Activated CD8-positive, alpha-beta memory T cell treated with anti-CD3 and anti-CD28 coated beads for 4 hours (primary cell): ENCODE data around the gene ABLIM1.

Experiments used
- DNase-seq, 2 donors: peaks; one replicate each; pipeline ENCODE4 v3.0.0-alpha.2; 2020; ENCODE audit warnings: low read depth in 2 of 2

Gene ABLIM1

GRCh38 chr10:114408968-114409444 is 249.1 kb downstream of the ABLIM1 start:
- no peak for DNase-seq

- no peak for DNase-seq
Observed at GRCh38 chr10:114408112-114408967, 249.7 kb downstream of the ABLIM1 start.

DNA sequence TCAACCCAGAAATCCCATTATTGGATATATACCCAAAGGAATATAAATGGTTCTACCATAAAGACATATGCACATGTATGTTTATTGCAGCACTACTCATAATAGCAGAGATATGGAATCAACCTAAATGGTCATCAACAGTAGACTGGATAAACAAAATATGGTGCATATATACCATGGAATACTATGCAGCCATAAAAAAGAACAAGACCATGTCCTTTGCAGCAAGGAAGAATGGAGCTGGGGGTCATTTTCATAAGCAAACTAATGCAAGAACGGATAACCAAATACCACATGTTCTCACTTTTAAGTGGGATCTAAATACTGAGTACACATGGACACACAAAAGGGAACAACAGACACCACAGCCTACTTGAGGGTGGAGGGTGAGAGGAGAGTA is 251.6 kb downstream of the ABLIM1 start:
- DNase-seq = no peak

GRCh38 chr10:114405011-114405350 is 253.1 kb downstream of the ABLIM1 start:
- no peak for DNase-seq

GRCh38 chr10:114404171-114405010 is 253.7 kb downstream of the ABLIM1 start, which contains the start of gene AFAP1L2:
TSS of gene AFAP1L2 (minus strand) at chr10:114404502. CDS start at chr10:114404455, 47 bp downstream.
- DNase-seq = no peak

DNA sequence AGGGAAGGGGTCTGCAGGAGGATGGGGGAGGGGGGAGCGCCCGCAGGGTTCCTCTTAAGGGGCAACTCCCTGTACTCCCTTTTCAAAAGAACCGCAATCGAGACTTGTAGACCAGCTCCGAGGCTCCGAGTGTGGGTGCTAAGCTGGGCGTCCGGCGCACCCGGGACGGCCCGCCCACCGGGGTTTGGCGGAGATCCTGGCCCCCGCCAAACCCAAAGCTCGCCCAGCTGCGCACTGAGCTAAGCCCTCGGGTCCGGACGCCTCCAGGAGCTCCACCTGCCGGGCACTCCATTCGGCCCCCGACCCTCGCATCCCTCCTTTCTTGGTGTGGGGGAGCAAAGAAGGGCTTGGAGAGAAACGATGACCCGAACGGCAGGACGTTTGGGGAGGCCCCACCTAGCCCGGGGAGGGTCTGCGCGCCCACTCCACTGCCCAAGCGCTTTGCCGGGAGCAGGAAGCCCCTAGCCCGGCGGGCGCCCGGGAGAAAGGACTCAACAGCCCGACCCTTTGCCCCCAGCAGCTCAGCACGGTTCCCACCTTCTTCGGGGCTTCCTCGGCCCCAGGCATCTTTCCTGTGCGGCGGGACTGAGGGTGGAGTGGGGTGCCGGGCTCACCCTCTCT is 254.4 kb downstream of the ABLIM1 start:
- no peak for DNase-seq

DNA sequence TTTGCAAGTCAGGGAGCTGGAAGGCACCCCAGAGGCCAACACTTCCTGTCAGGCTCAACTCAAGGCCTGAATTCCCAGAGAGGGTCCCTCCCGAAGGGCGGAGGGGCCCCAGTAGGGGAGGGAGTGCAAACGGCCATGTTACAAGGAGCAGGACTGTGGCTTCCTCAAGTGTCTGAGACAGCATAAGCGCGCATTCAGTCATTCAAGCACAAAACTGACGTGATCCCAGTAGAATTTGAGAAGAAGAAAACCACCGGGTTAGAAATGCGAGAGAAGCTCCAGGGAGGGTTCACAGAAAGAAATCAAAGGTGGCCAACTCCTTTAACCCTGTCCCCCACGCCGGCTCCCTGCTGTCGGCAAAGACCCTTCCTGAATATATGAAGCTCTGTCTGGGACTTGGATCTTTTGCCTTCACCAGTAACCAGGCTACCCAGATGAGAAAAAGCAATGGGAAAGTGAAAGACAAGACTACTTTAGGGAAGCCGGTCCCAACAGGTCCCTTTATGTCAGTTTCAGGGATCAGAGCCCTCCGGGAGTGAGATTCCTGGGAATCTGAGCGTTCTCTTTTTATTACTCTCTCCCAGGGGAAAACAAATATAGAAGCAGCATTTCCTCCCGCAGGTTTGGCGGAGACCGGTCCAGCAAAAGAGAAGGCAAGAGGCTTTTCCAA is 255.1 kb downstream of the ABLIM1 start:
- DNase-seq = no peak

- DNase-seq = no peak
Observed at GRCh38 chr10:114402233-114402632, 255.8 kb downstream of the ABLIM1 start.

DNA sequence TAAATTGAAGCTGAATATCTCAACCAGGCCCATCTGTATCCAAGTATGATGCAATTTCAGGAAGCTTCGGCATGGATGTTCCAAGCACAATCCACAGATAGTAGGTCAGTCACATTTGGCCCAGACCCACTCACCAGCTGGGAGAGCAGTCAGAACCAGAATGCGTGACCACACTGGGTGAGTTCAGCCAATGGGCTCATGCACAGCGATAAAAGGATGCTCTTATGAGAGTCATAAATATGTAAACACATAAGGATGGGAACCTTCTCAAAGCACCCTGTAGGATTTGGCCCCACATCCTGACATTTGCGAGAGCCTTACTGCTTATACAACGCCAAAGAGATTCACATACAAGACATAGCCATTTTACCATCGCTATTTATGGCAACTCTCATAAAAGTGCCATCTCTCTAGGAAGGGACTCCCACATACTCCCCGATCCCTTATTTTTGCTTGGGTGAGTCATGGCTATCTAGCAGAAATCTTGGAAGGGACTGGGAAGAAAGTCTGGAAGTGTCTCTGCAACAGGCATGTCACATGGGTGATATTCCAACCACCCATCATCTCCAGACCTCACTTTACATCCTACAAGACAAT is 256.8 kb downstream of the ABLIM1 start:
- no peak for DNase-seq

GRCh38 chr10:114400091-114400490 is 258.0 kb downstream of the ABLIM1 start:
- no peak for DNase-seq

GRCh38 chr10:114399576-114399975 is 258.5 kb downstream of the ABLIM1 start:
- DNase-seq = no peak

GRCh38 chr10:114398587-114399331 is 259.3 kb downstream of the ABLIM1 start:
- DNase-seq = no peak

- DNase-seq = no peak
Observed at GRCh38 chr10:114397651-114398145, 260.4 kb downstream of the ABLIM1 start.

DNA sequence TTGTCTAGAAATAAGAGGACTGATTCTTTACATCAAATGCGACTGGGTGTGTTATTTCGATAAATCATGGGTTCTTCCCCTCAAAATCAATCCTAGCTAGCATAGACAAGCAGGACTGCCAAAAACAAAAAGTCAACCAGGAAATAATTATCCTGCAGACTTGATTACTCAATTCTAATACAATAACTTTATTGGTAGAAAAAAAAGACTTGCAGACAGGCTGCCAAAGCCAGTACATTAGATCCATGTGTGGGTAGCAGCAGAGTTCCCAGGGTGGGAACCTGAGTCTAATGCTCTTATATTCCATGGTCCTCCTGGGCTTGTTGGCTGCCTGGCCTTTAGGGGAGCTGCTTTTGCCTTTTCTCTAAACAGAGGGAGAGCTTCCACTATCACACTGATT is 261.6 kb downstream of the ABLIM1 start:
- no peak for DNase-seq

- DNase-seq = no peak
Observed at GRCh38 chr10:114395366-114396022, 262.6 kb downstream of the ABLIM1 start.

- DNase-seq = no peak
Observed at GRCh38 chr10:114394531-114394930, 263.5 kb downstream of the ABLIM1 start.

DNA sequence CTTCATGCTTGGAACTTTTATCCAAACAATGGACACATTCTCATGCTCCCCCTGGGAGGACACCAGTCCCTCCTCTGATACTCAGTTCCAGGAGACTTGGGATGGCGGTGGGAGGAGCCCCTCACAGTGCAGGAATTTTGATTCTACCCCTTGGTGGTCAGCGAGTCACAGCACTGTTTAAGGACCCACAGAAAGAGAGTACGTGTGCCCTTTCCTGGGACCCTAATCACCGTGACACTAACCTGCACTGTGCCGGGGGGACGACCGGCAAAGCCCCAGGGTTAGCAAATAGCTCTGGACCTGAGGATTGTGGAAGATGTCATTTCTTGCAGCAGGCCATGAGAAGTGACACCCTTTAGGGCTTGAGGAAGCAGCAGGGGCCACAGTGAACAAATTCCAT is 264.2 kb downstream of the ABLIM1 start:
- DNase-seq = no peak

GRCh38 chr10:114393482-114393881 is 264.6 kb downstream of the ABLIM1 start:
- no peak for DNase-seq

GRCh38 chr10:114392112-114392835 is 265.8 kb downstream of the ABLIM1 start:
- DNase-seq = no peak
